ENCODE results near the gene TNS1.

The TNS1 gene

Small RNAs within 50 kb of the gene (small RNA-seq; reads per million reads assigned to genes)
- gene MIR6809, result 0 reads per million in 2 experiments

Data from SK-N-DZ (cell line).